ENCODE results near the gene SPINK1.
"Not testable (repeated sequence)": the region's sequence is repeated elsewhere in the genome, so short reads cannot be mapped to it uniquely, and the experiment has no call there.

SPINK1 gene

DNA sequence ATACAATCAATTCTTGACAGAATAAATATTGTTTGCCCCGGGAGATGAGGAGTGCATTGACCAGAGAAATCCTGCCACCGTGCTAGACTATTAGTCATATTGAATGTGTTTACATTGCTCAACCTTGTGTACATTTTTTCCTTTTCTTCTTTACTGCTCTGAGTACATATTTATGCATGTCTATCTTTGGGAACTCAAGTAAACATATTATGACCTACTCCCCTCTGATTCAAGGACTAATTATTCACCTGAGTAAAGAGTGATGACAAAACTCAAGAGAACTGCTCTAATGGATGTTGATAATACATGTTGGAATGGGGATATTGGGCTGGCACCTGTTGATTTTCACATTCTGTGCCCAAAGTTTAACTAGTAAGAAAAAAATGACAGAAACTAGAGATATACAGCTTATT lies 3.9 kb upstream of the SPINK1 start:
- DNase-seq (ENCODE audit: low read depth): no peak
- no peak overlapping the region for H3K4me3 ChIP-seq (ENCODE audit: low read depth, low read length)
- TF ChIP-seq, protein P1, sequence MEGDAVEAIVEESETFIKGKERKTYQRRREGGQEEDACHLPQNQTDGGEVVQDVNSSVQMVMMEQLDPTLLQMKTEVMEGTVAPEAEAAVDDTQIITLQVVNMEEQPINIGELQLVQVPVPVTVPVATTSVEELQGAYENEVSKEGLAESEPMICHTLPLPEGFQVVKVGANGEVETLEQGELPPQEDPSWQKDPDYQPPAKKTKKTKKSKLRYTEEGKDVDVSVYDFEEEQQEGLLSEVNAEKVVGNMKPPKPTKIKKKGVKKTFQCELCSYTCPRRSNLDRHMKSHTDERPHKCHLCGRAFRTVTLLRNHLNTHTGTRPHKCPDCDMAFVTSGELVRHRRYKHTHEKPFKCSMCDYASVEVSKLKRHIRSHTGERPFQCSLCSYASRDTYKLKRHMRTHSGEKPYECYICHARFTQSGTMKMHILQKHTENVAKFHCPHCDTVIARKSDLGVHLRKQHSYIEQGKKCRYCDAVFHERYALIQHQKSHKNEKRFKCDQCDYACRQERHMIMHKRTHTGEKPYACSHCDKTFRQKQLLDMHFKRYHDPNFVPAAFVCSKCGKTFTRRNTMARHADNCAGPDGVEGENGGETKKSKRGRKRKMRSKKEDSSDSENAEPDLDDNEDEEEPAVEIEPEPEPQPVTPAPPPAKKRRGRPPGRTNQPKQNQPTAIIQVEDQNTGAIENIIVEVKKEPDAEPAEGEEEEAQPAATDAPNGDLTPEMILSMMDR (IDR thresholded peaks at IDR 0.05; ENCODE audit: insufficient read depth, low read depth, low read length, missing control alignments): no peak

DNA sequence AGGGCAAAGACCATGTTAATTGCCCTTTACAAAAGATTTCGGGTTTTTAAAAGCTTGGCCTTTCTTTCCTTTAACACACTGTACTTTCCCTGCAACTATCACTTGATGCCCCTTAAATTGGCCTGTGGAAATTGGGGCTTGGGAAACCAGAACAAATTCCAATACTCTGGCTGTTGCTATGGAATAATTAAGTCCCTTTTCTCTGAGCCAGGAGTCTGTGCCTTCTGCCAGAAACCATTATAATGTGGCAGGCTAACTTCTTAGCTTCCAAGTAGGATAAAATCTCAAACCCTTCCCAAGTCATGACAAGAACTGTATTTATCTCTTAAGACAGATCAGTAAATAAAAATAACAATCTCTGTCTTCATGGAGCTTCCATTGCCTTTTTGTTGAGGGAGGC lies 1.1 kb upstream of the SPINK1 start:
- no peak for DNase-seq (ENCODE audit: low read depth)
- no peak overlapping the region for H3K4me3 ChIP-seq (ENCODE audit: low read depth, low read length)
- TF ChIP-seq, protein P1 (IDR thresholded peaks at IDR 0.05; ENCODE audit: insufficient read depth, low read depth, low read length, missing control alignments): no peak

DNA sequence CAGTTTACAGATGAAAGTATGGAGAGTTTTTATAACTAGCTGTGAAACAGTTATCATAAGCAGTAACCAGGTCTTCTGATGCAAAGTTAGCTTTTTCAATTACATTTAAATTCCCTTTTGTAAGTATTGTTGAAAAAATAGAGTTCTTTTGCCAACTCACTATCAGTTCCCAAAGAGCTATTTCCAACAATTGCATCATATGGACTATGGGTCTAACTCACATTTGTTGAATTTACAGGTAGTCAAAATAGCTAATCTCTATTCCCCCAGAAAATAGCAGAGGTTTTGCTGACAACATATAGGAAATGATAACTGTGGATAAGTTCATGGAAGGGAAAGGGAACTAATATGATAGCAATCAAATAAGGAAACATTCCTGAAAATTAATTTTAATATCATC lies 1.4 kb downstream of the SPINK1 start:
- TF ChIP-seq, protein P1 (IDR thresholded peaks at IDR 0.05; ENCODE audit: insufficient read depth, low read depth, low read length, missing control alignments): no peak
- H3K4me3 ChIP-seq (ENCODE audit: low read depth, low read length): no peak overlapping the region
- DNase-seq (ENCODE audit: low read depth): no peak

DNA sequence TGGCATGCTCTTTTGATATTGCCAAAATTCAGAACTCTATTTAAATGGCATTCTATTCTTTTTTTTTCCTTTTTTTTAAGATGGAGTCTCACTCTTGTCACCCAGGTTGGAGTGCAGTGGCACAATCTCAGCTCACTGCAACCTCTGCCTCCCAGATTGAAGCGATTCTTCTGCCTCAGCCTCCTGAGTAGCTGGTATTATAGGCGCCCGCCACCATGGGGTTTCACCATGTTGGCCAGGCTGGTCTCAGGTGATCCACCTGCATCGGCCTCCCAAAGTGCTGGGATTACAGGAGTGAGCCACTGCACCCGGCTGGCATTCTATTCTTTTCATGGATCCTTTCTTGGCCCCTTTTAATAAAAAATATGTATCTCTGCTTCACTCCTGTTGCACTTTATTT lies 4.5 kb downstream of the SPINK1 start:
- DNase-seq (ENCODE audit: low read depth); H3K4me3 ChIP-seq (ENCODE audit: low read depth, low read length): not testable (repeated sequence)

DNA sequence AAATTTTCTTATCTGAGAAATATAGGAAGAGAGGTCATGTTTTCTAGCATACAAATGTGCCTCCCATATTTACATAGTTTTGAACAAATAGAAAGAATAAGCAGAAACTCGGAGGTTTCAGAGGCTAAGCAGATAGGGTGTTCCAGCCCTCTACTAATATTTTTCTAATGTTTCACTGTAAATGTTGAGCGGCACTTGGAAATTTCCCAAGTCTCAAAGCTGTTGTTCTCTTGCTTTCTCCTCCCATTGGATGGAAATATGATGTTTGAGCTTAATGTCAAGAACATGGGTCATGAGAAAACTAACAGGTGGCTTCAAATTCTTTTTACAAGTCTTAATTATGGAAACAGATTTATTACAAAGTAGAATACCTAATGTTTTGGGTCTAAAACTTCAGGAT lies 5.1 kb downstream of the SPINK1 start:
- no peak overlapping the region for H3K4me3 ChIP-seq (ENCODE audit: low read depth, low read length)
- TF ChIP-seq, protein P1 (IDR thresholded peaks at IDR 0.05; ENCODE audit: insufficient read depth, low read depth, low read length, missing control alignments): no peak
- DNase-seq (ENCODE audit: low read depth): no peak

DNA sequence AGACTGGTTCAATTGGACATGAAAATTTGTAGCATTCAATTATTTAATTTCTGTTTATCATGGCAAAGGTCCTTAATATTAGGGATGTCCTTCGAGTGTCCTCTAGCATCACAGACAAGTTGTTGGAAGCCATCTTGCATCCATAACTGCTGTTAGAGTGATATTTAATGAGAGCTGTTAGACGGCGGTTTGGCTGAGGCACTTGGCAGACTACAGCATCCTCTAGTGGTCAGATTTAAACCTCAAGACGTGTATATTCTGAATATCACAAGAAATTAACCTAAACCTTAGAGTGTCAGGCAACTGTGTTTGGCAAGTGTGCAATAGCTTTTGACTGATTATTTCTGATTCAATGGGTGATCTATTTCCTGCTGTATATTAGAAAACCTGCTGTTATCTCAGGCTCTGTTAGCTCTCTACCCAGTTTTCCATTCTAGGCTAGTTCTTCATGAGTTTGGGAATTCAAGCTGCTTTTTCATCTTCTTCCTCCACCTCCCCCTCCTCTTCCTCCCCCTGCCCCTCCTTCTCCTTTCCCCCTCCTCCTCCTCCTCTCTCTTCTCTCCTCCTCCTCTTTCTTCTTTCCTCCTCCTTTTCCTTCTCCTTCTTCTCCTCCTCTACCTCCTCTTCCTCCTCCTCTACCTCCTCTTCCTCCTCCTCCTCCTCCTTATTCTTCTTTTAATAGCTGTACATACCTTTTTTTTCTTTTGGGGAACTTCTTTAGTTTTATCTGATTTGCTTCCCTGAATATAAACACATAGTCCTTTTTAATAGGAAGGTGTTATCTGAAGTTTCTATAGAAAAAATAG lies 8.6 kb downstream of the SPINK1 start:
- TF ChIP-seq, protein P1 (IDR thresholded peaks at IDR 0.05; ENCODE audit: insufficient read depth, low read depth, low read length, missing control alignments): peak; percentile 92
- H3K4me3 ChIP-seq (ENCODE audit: low read depth, low read length): no peak overlapping the region
- peak; percentile 66 for DNase-seq (ENCODE audit: low read depth)

DNA sequence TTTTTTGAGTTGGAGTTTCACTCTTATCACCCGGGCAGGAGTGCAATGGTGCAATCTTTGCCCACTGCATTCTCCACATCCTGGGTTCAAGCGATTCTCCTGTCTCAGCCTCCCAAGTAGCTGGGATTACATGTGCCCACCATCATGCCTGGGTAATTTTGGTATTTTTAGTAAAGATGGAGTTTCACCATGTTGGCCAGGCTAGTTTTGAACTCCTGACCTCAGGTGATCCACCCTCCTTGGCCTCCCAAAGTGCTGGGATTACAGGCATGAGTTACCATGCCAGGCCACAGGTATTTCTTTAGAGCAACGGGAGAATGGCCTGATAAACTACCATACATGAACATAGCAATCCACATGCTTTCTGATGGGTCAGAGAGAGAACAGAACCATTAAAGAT lies 9.2 kb downstream of the SPINK1 start:
- not testable (repeated sequence) for DNase-seq (ENCODE audit: low read depth); H3K4me3 ChIP-seq (ENCODE audit: low read depth, low read length)

DNA sequence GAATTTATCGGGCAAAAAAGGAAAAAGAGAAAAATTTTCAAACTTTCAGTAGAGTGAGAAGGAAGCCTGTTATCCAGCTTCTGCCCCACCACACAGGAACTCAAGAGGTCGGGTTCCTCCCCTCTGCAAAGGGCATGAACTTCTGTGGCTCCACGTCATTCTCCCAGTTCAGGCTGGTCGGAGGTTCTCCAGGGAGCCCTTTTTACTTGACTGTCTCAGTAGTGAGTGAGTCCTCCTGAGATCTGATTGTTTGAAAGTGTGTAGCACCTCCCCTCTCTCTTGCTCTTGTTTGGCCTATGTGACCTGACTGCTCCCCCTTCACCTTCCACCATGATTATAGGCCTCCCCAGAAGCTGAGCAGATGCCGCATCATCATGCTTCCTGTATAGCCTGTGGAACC lies 9.7 kb downstream of the SPINK1 start:
- TF ChIP-seq, protein P1 (IDR thresholded peaks at IDR 0.05; ENCODE audit: insufficient read depth, low read depth, low read length, missing control alignments): no peak
- no peak overlapping the region for H3K4me3 ChIP-seq (ENCODE audit: low read depth, low read length)
- DNase-seq (ENCODE audit: low read depth): no peak

Measured in GM12865 (cell line).